HUES6 (cell line): ENCODE measurements around the gene AP3D1.
"Not testable (repeated sequence)": the region's sequence is repeated elsewhere in the genome, so short reads cannot be mapped to it uniquely, and the experiment has no call there.

Experiments
- H3K27ac ChIP-seq: 2 replicates; pipeline ENCODE4 v1.7.0; 2013; ENCODE audit warnings: low read depth, mild to moderate bottlenecking, low read length, inconsistent platforms
- H3K27me3 ChIP-seq: 2 replicates; pipeline ENCODE4 v1.6.1; 2013; ENCODE audit warnings: low read length; ENCODE audit not compliant: control insufficient read depth, insufficient read depth
- H3K36me3 ChIP-seq: 2 replicates; pipeline ENCODE4 v1.6.1; 2013; ENCODE audit warnings: low read length; ENCODE audit not compliant: control insufficient read depth, insufficient read depth
- H3K4me1 ChIP-seq: 2 replicates; pipeline ENCODE4 v1.6.1; 2013; ENCODE audit warnings: low read length; ENCODE audit not compliant: control insufficient read depth, insufficient read depth
- H3K4me3 ChIP-seq: 2 replicates; pipeline ENCODE4 v1.5.1; 2013; ENCODE audit warnings: low read depth, low read length
- H3K9ac ChIP-seq: one replicate; pipeline ENCODE4 v1.6.1; 2013; ENCODE audit warnings: mild to moderate bottlenecking, low read length
- H3K9me3 ChIP-seq: 2 replicates; pipeline ENCODE4 v1.6.1; 2013; ENCODE audit warnings: low read depth, low read length; ENCODE audit not compliant: control insufficient read depth, insufficient read depth

Gene AP3D1

GRCh38 chr19:2132731-2133490 lies 18.5 kb downstream of the AP3D1 start:
- Histone ChIP-seq H3K4me1 (no peaks in the 10 kb centered on the region), H3K36me3 (peaks cover 77% of the 10 kb centered on the region), H3K9me3 (no peaks in the 10 kb centered on the region), H3K9ac (no peak overlapping the region), H3K27ac (no peak overlapping the region), H3K27me3 (no peaks in the 10 kb centered on the region), H3K4me3 (no peak overlapping the region)

GRCh38 chr19:2132191-2132590 lies 19.2 kb downstream of the AP3D1 start:
- Histone ChIP-seq H3K9ac (no peak overlapping the region), H3K27me3 (no peaks in the 10 kb centered on the region), H3K36me3 (peaks cover 78% of the 10 kb centered on the region), H3K4me1 (no peaks in the 10 kb centered on the region), H3K27ac (no peak overlapping the region), H3K4me3 (no peak overlapping the region), H3K9me3 (no peaks in the 10 kb centered on the region)

- not testable (repeated sequence) for H3K9me3 ChIP-seq, H3K27ac ChIP-seq, H3K4me1 ChIP-seq, H3K27me3 ChIP-seq, H3K9ac ChIP-seq, H3K4me3 ChIP-seq
- peaks cover 78% of the 10 kb centered on the region for H3K36me3 ChIP-seq
Measured at GRCh38 chr19:2131012-2131975, 20.1 kb downstream of the AP3D1 start.

- Histone ChIP-seq H3K9ac (no peak overlapping the region), H3K27me3 (no peaks in the 10 kb centered on the region), H3K36me3 (peaks cover 79% of the 10 kb centered on the region), H3K9me3 (no peaks in the 10 kb centered on the region), H3K4me3 (no peak overlapping the region), H3K27ac (no peak overlapping the region), H3K4me1 (no peaks in the 10 kb centered on the region)
Measured at GRCh38 chr19:2129892-2130770, 21.2 kb downstream of the AP3D1 start.

GRCh38 chr19:2129486-2129885 lies 21.9 kb downstream of the AP3D1 start:
- Histone ChIP-seq H3K9ac (no peak overlapping the region), H3K36me3 (peaks cover 81% of the 10 kb centered on the region), H3K4me3 (no peak overlapping the region), H3K9me3 (no peaks in the 10 kb centered on the region), H3K4me1 (no peaks in the 10 kb centered on the region), H3K27me3 (no peaks in the 10 kb centered on the region), H3K27ac (no peak overlapping the region)

GRCh38 chr19:2129022-2129421 lies 22.3 kb downstream of the AP3D1 start:
- Histone ChIP-seq H3K4me1 (no peaks in the 10 kb centered on the region), H3K4me3 (no peak overlapping the region), H3K9ac (no peak overlapping the region), H3K27ac (no peak overlapping the region), H3K36me3 (peaks cover 83% of the 10 kb centered on the region), H3K9me3 (no peaks in the 10 kb centered on the region), H3K27me3 (no peaks in the 10 kb centered on the region)

- peaks cover 86% of the 10 kb centered on the region for H3K36me3 ChIP-seq
- not testable (repeated sequence) for H3K9ac ChIP-seq, H3K27me3 ChIP-seq, H3K27ac ChIP-seq, H3K9me3 ChIP-seq, H3K4me1 ChIP-seq, H3K4me3 ChIP-seq
Measured at GRCh38 chr19:2128252-2128651, 23.1 kb downstream of the AP3D1 start.

- Histone ChIP-seq H3K27me3 (no peaks in the 10 kb centered on the region), H3K9ac (no peak overlapping the region), H3K9me3 (no peaks in the 10 kb centered on the region), H3K4me1 (no peaks in the 10 kb centered on the region), H3K27ac (no peak overlapping the region), H3K4me3 (no peak overlapping the region), H3K36me3 (peaks cover 86% of the 10 kb centered on the region)
Measured at GRCh38 chr19:2127758-2128157, 23.6 kb downstream of the AP3D1 start.

- Histone ChIP-seq H3K27ac (no peak overlapping the region), H3K9ac (no peak overlapping the region), H3K4me3 (no peak overlapping the region), H3K9me3 (no peaks in the 10 kb centered on the region), H3K27me3 (no peaks in the 10 kb centered on the region), H3K36me3 (peaks cover 86% of the 10 kb centered on the region), H3K4me1 (no peaks in the 10 kb centered on the region)
Measured at GRCh38 chr19:2126879-2127518, 24.4 kb downstream of the AP3D1 start.

GRCh38 chr19:2123682-2124387 lies 27.5 kb downstream of the AP3D1 start:
- H3K4me1 ChIP-seq, result no peaks in the 10 kb centered on the region
- H3K4me3 ChIP-seq, result no peak overlapping the region
- H3K27me3 ChIP-seq, result no peaks in the 10 kb centered on the region
- no peak overlapping the region for H3K9ac ChIP-seq
- peaks cover 85% of the 10 kb centered on the region for H3K36me3 ChIP-seq
- H3K9me3 ChIP-seq, result no peaks in the 10 kb centered on the region
- no peak overlapping the region for H3K27ac ChIP-seq
